GM21786 (cell line): ENCODE measurements around the gene HSPBAP1.
A peak's percentile ranks its signal among the peaks of the same experiment; 100 is the strongest.

Experiments
- ATAC-seq: cut with Tn5 transposase; IDR thresholded peaks from one replicate; pipeline ENCODE4 v1.9.1; 2021; ENCODE audit not compliant: unreplicated experiment

HSPBAP1 gene

GRCh38 chr3:122793568-122794416, at the start of gene HSPBAP1:
HSPBAP1 (minus strand) TSS chr3:122793831; CDS start chr3:122793680, 151 bp downstream.
- ATAC-seq, result peak; percentile 55

GRCh38 chr3:122835590-122835989, 42.0 kb upstream of the HSPBAP1 start:
- ATAC-seq, result no peak

GRCh38 chr3:122828281-122828680, 34.6 kb upstream of the HSPBAP1 start:
- ATAC-seq, result no peak

- no peak for ATAC-seq
Measured at GRCh38 chr3:122826278-122826677, 32.6 kb upstream of the HSPBAP1 start.

- ATAC-seq, result no peak
Measured at GRCh38 chr3:122825460-122825859, 31.8 kb upstream of the HSPBAP1 start.

- no peak for ATAC-seq
Measured at GRCh38 chr3:122824465-122825381, 31.1 kb upstream of the HSPBAP1 start.

- no peak for ATAC-seq
Measured at GRCh38 chr3:122816587-122816986, 23.0 kb upstream of the HSPBAP1 start.

- no peak for ATAC-seq
Measured at GRCh38 chr3:122810734-122811133, 17.1 kb upstream of the HSPBAP1 start.

- no peak for ATAC-seq
Measured at GRCh38 chr3:122803977-122804376, 10.3 kb upstream of the HSPBAP1 start.

DNA sequence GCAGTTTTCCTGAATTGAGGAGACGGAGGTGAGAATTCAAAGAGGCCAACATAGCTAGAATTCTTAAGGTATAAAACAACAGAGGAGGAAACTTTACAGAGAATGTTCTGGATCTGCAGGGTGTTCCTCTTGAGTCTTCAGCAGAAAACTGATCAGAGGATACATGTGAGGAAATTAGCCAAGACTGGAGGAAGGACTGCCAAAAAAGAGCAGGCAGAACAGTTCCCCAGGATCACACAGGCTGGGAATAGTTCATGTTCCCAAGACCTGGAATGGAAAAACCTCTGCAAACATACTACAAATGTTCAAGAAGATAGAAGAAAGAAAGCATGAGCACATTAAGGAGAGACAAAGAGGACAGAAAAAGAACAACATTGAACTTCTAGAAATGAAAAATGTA, 8.7 kb upstream of the HSPBAP1 start:
- no peak for ATAC-seq

GRCh38 chr3:122800706-122801237, 7.1 kb upstream of the HSPBAP1 start:
- no peak for ATAC-seq

DNA sequence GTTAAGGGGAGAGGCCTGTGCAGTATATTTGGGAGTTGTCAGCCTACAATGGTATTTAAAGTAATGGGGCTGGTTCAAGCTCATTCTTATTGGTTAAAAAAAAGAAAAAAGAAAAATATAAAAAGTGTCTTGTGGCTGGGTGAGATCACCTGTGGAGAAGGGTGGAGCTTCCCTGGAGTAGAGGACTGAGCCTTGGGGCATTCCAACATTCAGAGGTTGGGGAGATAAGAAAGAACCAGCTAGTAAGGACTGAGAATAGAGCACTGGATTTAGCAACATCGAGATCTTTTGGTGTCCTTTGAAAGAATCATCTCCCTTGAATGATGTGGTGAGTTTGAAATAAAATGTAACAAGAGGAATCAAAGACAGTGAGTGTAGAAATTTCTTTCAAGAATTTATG, 6.4 kb upstream of the HSPBAP1 start:
- ATAC-seq, result no peak

GRCh38 chr3:122799322-122799721, 5.7 kb upstream of the HSPBAP1 start:
- no peak for ATAC-seq

- ATAC-seq, result no peak
Measured at GRCh38 chr3:122797291-122797690, 3.7 kb upstream of the HSPBAP1 start.

DNA sequence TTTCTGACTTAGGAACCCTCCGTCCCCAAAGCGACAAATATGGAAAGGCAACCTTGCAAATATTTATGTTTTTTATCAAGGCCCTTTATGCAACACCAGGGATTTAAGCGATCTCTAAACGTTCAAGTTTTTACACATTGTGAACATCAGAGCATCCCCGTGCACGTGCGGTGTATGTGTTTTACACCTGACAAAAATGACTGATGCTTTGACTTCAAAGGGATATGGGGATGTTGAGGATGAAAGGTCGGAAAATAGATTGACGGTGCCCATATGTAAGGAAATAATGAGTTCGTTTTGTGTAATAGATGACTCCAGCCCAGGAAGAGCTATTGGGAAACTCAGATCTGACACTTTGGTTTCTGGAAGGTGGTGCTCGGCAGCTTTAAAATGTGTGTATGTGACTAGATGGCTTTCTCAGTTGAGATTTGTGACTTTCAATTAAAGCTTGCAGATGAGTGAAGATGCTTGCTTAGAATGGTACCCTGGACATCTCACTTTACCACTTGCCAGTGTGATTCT, 2.1 kb upstream of the HSPBAP1 start:
- no peak for ATAC-seq

GRCh38 chr3:122794779-122795673, 1.4 kb upstream of the HSPBAP1 start, which contains the start of gene SLC49A4:
SLC49A4 (plus strand) TSS chr3:122795069; CDS start chr3:122795193, 124 bp downstream.
- ATAC-seq, result peak; percentile 78

DNA sequence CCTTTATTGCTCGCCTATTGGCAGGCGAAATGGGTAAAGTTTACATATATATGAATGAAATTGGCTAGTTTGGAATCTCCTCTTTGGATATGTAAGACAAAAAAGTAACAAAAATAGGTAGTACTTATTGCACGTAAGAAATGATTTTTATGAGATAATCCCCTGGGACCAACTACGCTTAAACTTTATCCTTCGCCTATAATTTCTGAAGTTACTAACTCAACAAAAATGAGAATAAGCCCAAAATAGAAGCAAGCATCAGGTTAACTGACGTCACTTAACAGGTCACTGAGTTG, 800 bp upstream of the HSPBAP1 start:
- no peak for ATAC-seq

DNA sequence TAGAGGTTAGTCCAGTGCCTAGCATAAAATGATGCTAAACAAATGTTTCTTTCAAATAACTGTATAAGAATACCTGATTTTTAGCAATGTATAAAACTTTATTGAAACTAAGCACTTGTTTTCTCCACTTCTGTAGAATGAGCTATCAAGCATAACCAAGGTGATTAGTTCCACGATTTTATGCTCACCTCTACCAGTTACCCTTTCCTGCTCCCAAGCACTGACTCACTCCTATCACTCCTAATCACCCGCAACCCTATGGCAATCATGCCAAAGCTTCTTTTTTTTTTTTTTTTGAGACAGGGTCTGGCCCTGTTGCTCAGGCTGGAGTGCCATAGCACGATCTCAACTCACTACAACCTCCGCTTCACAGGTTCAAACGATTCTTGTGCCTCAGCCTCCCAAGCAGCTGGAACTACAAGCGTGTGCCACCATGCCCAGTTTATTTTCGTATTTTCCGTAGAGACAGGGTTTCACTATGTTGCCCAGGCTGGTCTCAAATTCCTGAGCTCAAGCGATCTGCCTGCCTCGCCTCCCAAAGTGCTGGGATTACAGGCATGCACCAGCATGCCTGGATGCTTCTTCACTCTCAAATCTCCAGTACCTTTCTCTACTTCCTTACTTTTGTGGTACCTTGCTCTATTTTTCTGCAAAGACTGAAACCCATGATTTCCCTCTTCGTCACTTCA, 3.9 kb downstream of the HSPBAP1 start:
- no peak for ATAC-seq

DNA sequence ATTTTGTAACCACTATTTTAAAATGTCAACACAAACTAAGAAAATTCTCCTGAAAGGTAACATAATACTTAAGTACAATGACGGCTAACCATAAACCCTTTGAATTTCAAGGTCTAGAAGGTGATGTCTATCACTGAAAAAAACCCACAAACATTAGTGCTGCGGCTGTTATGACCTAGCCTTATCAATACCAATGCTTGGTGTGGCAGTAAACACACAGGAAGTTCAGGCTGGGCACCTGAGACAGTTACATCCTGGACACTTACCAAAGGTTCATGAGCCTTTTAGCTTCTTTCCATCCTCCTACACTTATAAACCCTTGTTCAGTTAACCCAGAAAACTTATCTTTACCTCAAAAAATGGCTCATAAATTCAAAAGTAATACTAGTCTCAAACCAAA, 5.8 kb downstream of the HSPBAP1 start:
- no peak for ATAC-seq

DNA sequence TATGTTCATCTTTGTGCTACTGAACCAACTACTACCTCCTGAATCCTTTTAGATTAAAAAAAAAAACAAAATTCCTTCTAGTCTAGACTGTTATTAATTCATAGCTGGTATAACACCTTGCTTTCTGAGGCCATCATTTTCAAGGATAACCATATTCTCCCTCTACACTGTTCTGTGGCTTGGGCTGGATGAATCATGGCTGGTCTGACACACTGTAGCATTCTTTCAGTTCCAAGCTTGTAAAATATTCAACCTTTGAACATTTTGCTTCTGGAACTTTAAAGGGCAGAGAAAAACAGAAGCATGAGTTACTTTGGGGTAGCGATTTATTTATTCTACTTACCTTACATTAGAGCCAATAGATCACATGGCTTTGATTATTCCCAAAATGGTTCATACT, 7.6 kb downstream of the HSPBAP1 start:
- no peak for ATAC-seq
